Posterior vena cava (tissue), 2 donors: ENCODE results near the gene TECR. TPM values are rescaled to one million over a fixed set of nuclear protein-coding genes. Genes with fewer than 3 reads are reported as not detected.
A peak's percentile ranks its signal among the peaks of the same experiment; 100 is the strongest.

Experiments
- DNase-seq: peaks from one replicate; pipeline ENCODE4 v3.0.0-alpha.2; 2020; ENCODE audit warnings: low spot score
- intact Hi-C, 2 donors: fragments of 100-400 bp; cut with DNase I; formaldehyde crosslinking; loops; one replicate each; pipeline versions ENCODE4 v1.14.1 to v1.14.2; 2022 to 2023
- total RNA-seq, 2 donors: library from RNA; stranded (reverse); fragmentation: NEBNext Ultra II Directional; extraction: Animal tissue kit (Norgen Biotek cat#: 25700); gene quantifications; one replicate each; pipeline ENCODE4 v1.2.1, GENCODE V29; 2021
- donor health status: DM: yes; HTN: yes; CAD: no.
- donor health status: DM: yes; HTN: yes; CAD: no.

The TECR gene
- total RNA-seq, 2 donors from 2014 or later, result 36.8 to 56.6 TPM

DNA sequence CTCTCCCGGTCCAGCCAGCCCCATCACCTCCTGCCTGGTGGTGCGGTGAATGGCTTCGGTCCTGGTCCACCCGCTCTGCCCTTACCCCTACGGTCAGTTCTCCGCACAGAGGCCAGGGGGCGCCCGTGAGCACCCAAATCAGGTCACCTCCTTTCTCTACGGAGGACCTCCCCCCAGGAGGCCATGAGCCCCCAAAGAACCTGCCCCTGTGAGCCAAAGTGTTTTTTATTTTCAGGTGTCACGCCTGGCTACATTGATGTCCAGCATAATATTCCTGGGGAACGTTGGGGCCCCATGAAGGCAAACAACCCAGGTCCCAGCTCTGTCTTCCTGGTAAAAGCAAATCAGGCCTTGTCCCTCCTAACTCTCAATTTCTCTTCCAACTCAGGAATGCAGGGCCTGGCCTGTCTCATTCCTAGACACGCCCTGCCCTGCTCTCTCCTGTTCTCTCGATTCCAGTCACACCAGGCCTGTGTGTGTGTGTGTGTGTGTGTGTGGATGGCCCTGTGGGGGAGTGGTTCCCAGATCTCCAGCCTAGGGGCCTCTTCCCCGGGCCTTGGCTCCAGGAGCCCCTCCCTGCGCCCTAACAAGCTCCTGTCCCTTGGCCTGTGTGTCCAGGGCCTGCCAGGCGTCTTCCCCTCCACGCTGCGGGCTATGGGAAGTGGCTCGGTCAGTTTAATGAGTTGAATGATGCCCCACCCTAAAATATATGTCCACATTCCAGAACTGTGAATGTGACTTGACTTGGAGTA is 23.7 kb upstream of the TECR start:
- intact Hi-C loops, result no loop called here
- no peak for DNase-seq

DNA sequence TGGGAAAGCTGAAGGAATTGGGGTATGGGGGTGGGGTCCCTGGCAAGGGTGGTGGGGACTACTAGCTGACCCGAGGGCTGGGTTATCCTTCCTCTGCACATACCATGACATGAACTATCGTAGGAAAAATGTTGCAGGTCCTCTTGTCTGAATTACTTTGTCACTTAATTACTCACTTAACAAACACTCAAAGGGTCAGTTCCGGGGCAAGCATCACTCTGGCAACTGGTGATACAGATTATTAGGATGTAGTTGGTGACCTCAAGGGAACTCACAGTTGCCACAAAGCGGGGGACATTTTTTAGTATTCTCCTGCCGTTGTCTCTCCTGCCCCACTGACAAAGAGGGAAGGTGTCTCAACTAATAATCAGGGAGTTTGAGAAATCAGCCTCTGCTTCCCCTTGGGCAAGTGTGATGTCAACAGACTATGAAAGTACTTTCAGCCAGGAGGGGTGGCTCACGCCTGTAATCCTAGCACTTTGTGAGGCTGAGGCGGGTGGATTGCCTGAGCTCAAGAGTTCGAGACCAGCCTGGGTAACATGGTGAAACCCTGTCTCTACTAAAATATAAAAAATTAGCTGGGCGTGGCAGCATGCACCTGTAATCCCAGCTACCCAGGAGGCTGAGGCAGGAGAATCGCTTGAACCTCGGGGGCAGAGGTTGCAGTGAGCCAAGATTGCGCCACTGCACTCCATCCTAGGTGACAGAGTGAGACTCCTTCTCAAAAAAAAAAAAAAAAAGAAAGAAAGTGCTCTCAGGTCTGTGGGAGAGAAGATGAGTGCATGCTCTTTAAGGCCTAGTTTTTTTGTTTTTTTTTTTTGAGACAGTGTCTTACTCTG is 21.5 kb upstream of the TECR start:
- DNase-seq, result no peak
- intact Hi-C loops, result no loop called here

DNA sequence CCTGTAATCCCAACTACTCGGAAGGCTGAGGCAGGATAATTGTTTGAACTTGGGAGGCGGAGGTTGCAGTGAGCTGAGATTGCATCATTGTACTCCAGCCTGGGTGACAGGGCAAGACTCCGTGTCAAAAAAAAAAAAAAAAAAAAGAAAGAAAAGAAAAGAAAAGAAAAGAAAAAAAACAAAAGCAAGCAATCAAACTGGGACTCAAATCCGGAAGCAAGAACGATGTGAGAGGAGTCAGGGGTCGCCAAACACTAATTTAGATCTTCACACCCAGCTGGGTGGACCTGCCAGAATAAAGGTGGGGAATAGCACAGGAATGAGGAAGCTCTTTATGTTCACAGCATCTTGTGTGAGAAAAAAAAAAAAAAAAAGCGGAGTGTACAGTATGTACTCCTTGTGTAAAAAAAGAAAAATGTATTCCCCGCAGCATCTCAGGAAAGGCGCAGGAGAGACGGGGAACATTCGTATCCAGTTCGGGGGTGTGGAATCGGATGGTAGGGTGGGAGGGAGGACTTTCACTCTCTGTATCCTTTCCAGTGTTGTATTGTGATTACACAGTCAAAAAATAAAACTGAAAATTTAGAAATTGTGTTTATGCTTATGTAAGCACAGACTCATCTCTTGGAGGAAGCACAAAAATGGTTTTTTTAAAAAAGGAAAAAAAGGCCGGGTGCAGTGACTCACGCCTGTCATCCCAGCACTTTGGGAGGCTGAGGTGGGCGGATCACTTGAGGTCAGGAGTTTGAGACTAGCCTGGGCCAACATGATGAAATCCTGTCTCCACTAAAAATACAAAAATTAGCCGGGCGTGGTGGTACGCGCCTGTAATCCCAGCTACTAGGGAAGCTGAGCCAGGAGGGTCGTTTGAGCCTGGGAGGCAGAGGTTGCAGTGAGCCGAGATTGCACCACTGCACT is 18.8 kb upstream of the TECR start:
- intact Hi-C loops, result loop anchor here in 1 of 2 donors (5.0 kb wide), 1 partner anchor 1247 kb away; no protein-coding TSS in a partner anchor
- peak; percentile 89 for DNase-seq

DNA sequence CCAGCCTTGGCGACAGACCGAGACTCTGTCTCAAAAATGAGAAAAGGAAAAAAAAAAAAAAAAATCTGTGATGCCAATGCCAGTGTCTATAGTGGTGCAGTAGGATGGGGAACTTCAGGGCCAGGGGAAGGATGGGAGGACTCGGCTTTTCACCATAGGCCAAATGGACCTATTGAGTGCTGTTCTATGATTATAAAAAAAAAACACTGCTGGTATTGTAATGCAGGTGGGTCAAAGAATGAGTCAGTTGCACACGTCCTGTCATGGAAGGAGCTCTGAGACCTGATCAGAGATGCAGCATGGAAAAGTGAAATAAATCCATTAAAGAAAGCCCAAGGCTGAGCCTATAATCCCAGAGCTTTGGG is 18.2 kb upstream of the TECR start:
- DNase-seq, result no peak
- intact Hi-C loops, result loop anchor here in 1 of 2 donors (5.0 kb wide), 1 partner anchor 1246 kb away; no protein-coding TSS in a partner anchor

GRCh38 chr19:14512406-14512961 is 16.9 kb upstream of the TECR start:
- no peak for DNase-seq
- intact Hi-C loops, result loop anchor here in 1 of 2 donors (5.0 kb wide), 1 partner anchor 1245 kb away; no protein-coding TSS in a partner anchor

GRCh38 chr19:14514215-14514863 is 15.1 kb upstream of the TECR start:
- intact Hi-C loops, result loop anchor here in 1 of 2 donors (5.0 kb wide), 1 partner anchor 1243 kb away; no protein-coding TSS in a partner anchor
- DNase-seq, result no peak

GRCh38 chr19:14515501-14516047 is 13.8 kb upstream of the TECR start:
- no peak for DNase-seq
- intact Hi-C loops, result no loop called here

- DNase-seq, result no peak
- intact Hi-C loops, result no loop called here
These were observed 13.3 kb upstream of the TECR start for GRCh38 chr19:14516048-14516534.

DNA sequence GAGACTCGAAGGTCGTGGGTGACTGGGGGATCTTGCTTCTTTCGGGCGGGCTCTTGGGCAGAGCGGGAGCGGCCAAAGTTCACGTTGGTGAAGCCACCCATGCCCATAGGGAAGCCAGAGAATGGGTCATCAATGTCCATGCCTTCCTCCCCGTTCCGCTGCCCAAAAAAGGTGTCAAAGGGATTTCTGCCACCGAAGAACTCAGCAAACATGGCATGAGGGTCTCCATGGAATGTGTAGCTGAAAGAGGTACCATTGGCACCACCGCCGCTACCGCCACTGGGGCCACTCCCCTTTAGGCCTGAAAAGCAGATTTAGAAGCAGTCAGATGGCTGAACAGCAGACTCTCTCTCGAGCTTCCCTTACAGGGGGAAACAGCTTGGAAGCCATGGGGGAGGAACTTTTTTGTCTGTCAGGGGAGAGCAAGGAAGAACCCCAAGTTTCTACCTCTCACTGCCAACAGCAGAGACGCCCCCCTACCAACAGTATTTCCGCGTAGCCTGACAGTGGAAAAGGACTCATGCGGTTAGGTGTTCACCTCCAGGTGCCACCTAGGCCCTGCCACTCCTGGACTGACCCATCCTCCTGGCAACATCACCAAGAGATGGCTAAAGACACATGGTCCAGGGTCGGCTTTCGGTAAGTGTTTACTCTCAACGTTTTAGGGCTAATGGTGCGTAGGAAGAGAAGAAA is 12.5 kb upstream of the TECR start:
- no peak for DNase-seq
- intact Hi-C loops, result no loop called here

GRCh38 chr19:14517446-14517839 is 12.0 kb upstream of the TECR start:
- peak; percentile 87 for DNase-seq
- intact Hi-C loops, result no loop called here

GRCh38 chr19:14517840-14518505 is 11.4 kb upstream of the TECR start, which contains the start of gene DNAJB1:
Gene DNAJB1, minus strand, starts transcription at chr19:14518397. Its CDS starts 48 bp downstream, at chr19:14518349.
- DNase-seq, result peak; percentile 94
- intact Hi-C loops, result no loop called here

DNA sequence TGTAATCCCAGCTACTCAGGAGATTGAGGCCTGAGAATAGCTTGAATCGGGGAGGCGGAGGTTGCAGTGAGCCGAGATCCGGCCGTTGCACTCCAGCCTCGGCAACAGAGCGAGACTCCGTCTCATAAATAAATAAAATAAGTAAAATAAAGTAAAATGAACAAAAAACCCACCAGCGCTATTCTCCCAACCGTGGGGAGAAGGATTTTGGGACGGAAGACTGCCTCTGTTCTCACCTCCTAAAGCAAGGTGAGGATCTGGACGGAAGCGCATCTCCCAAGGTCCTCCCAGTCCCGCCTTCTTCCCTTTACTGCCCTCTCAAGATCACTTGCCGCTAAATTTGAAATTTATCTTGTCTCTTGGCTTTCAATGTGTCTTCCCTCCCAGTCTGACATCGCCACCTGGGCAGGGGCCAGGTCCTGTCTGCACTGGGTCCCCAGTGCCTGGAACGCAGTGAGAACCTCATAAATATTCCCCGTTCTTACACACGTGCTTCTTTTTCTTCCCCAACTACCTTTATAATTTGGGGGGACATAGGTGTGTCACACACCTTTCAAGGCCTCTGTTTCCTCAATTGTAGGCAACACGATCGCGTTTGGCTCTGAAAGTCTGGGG is 10.0 kb upstream of the TECR start:
- no peak for DNase-seq
- intact Hi-C loops, result no loop called here

GRCh38 chr19:14519860-14520407 is 9.5 kb upstream of the TECR start:
- intact Hi-C loops, result no loop called here
- DNase-seq, result no peak

- intact Hi-C loops, result no loop called here
- DNase-seq, result no peak
These were observed 8.9 kb upstream of the TECR start for GRCh38 chr19:14520543-14520942.

DNA sequence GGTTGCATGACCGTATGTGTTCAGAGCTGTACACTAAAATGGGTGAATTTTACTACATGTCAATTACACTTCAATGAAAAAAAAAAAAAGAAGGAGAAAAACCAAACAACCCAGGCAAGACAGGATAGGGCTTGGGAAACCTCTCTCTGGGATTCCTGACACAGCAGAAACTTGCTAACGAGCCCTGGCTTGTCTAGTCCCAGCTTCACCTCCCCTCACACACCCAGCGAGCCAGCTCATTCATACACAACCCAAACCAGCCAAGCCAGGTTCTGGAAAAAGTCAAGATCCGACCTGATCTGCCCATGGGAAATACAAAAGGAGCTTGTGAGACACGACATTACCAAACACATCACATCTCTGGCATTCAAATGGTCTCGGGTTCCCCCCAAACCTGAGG is 3.7 kb upstream of the TECR start:
- intact Hi-C loops, result no loop called here
- no peak for DNase-seq

- DNase-seq, result no peak
- intact Hi-C loops, result no loop called here
These were observed 3.0 kb upstream of the TECR start for GRCh38 chr19:14526423-14526822.
